Trophoblast cell (in vitro differentiated cells and primary cell): ENCODE measurements around the gene COPS2.
A peak's percentile ranks its signal among the peaks of the same experiment; 100 is the strongest.

Experiments
- DNase-seq, 2 donors: peaks; one replicate each; pipeline ENCODE4 v3.0.0-alpha.2; 2016
- H2AFZ ChIP-seq: 2 replicates; pipeline ENCODE4 v1.6.1; 2013; ENCODE audit warnings: low read length, moderate library complexity, mild to moderate bottlenecking; ENCODE audit not compliant: insufficient read depth, poor library complexity
- H2AK5ac ChIP-seq: 2 replicates; pipeline ENCODE4 v1.6.1; 2013; ENCODE audit warnings: mild to moderate bottlenecking, low read length
- H2BK120ac ChIP-seq: 2 replicates; pipeline ENCODE4 v1.6.1; 2013; ENCODE audit warnings: low read length, mild to moderate bottlenecking, moderate library complexity; ENCODE audit not compliant: insufficient read depth, poor library complexity
- H2BK12ac ChIP-seq: 2 replicates; pipeline ENCODE4 v1.6.1; 2013; ENCODE audit warnings: mild to moderate bottlenecking, low read length, moderate library complexity
- H2BK5ac ChIP-seq: 2 replicates; pipeline ENCODE4 v1.6.1; 2013; ENCODE audit warnings: low read length, low read depth, moderate library complexity, mild to moderate bottlenecking; ENCODE audit not compliant: poor library complexity
- H3K14ac ChIP-seq: 2 replicates; pipeline ENCODE4 v1.6.1; 2013; ENCODE audit warnings: mild to moderate bottlenecking, low read length
- H3K18ac ChIP-seq: 2 replicates; pipeline ENCODE4 v1.6.1; 2013; ENCODE audit warnings: mild to moderate bottlenecking, low read length
- H3K23ac ChIP-seq: 2 replicates; pipeline ENCODE4 v1.6.1; 2013; ENCODE audit warnings: low read length
- H3K27ac ChIP-seq: 2 replicates; pipeline ENCODE4 v1.5.1; 2013; ENCODE audit warnings: low read depth, mild to moderate bottlenecking, inconsistent platforms, low read length, moderate library complexity
- H3K27me3 ChIP-seq: 2 replicates; pipeline ENCODE4 v1.6.1; 2013; ENCODE audit warnings: inconsistent platforms, mild to moderate bottlenecking, low read length, moderate library complexity; ENCODE audit not compliant: insufficient read depth
- H3K36me3 ChIP-seq, 2 experiments: 1 replicate in 1 of 2; 2 replicates in 1 of 2; pipeline ENCODE4 v1.6.1; 2013; ENCODE audit warnings: low read length in 2 of 2, mild to moderate bottlenecking in 2 of 2, moderate library complexity in 1 of 2; ENCODE audit not compliant: insufficient read depth in 2 of 2, control insufficient read depth in 1 of 2
- H3K4ac ChIP-seq: 2 replicates; pipeline ENCODE4 v1.6.1; 2013; ENCODE audit warnings: low read depth, mild to moderate bottlenecking, low read length, moderate library complexity
- H3K4me1 ChIP-seq, 2 experiments: 1 replicate in 1 of 2; 2 replicates in 1 of 2; pipeline ENCODE4 v1.6.1; 2013; ENCODE audit warnings: low read length in 2 of 2, mild to moderate bottlenecking in 2 of 2, moderate library complexity in 1 of 2; ENCODE audit not compliant: insufficient read depth in 2 of 2, control insufficient read depth in 1 of 2
- H3K4me2 ChIP-seq: 2 replicates; pipeline ENCODE4 v1.6.1; 2013; ENCODE audit warnings: inconsistent platforms, mild to moderate bottlenecking, low read length, moderate library complexity
- H3K4me3 ChIP-seq: 2 replicates; pipeline ENCODE4 v1.5.1; 2013; ENCODE audit warnings: mild to moderate bottlenecking, low read depth, low read length, inconsistent platforms
- H3K79me1 ChIP-seq: one replicate; pipeline ENCODE4 v1.6.1; 2013; ENCODE audit warnings: low read length
- H3K79me2 ChIP-seq: 2 replicates; pipeline ENCODE4 v1.6.1; 2013; ENCODE audit warnings: low read length, mild to moderate bottlenecking; ENCODE audit not compliant: control insufficient read depth, insufficient read depth, poor library complexity
- H3K9ac ChIP-seq: 2 replicates; pipeline ENCODE4 v1.6.1; 2013; ENCODE audit warnings: mild to moderate bottlenecking, low read length
- H3K9me3 ChIP-seq: 2 replicates; pipeline ENCODE4 v1.6.1; 2013; ENCODE audit warnings: low read depth, mild to moderate bottlenecking, control low read depth, inconsistent platforms, low read length; ENCODE audit not compliant: insufficient read depth
- H4K12ac ChIP-seq: 2 replicates; pipeline ENCODE4 v1.6.1; 2013; ENCODE audit warnings: low read depth, mild to moderate bottlenecking, low read length, moderate library complexity
- H4K8ac ChIP-seq: 2 replicates; pipeline ENCODE4 v1.6.1; 2013; ENCODE audit warnings: low read depth, mild to moderate bottlenecking, low read length, moderate library complexity
- H4K91ac ChIP-seq: one replicate; pipeline ENCODE4 v1.6.1; 2013; ENCODE audit warnings: low read depth, mild to moderate bottlenecking, low read length, moderate library complexity
- WGBS: extraction: QIAGEN DNeasy Blood & Tissue Kit; methylation state at CpG from one replicate; pipeline ENCODE4 v1.1.7; 2013; ENCODE audit warnings: missing lambda C conversion rate; ENCODE audit not compliant: insufficient read length, insufficient coverage; ENCODE audit errors: extremely low coverage; 5-methylcytosine and 5-hydroxymethylcytosine counted together

Gene COPS2

DNA sequence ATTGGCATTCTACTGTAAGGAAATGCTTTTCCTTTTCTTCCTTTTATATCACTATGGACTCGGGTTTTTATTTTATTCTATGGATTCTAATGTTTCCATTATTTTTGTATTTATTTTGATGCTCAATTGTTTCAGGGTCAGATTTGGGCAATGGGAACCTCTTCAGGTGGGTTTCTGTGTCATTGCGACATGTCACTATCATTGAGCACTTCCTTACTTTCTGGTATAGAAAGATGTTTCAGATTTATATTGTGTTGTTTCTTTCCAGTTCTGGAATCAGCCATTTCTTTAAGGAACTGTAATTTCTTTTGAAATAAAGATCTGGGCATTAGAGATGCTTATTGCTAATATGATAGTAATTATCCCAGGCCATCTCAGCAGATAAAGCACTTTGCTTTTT, 36.5 kb upstream of the COPS2 start:
- Histone ChIP-seq H2AK5ac (no peak overlapping the region), H3K23ac (no peak overlapping the region), H4K12ac (no peak overlapping the region), H3K18ac (no peak overlapping the region), H3K9me3 (no peaks in the 10 kb centered on the region), H3K14ac (no peak overlapping the region), H3K9ac (no peak overlapping the region), H3K27ac (no peak overlapping the region), H4K91ac (no peak overlapping the region), H3K79me1 (no peaks in the 10 kb centered on the region), H3K4me2 (no peak overlapping the region), H3K36me3 (no peaks in the 10 kb centered on the region), H3K79me2 (no peaks in the 10 kb centered on the region), H3K27me3 (no peaks in the 10 kb centered on the region), H3K4me3 (no peak overlapping the region), H2BK12ac (no peak overlapping the region), H3K4ac (no peak overlapping the region), H2AFZ (no peak overlapping the region), H2BK5ac (no peak overlapping the region), H4K8ac (no peak overlapping the region), H3K4me1 (no peaks in the 10 kb centered on the region), H2BK120ac (no peak overlapping the region)
- WGBS: no CpG with 5 or more reads among the region's 2 CpGs
- DNase-seq: no peak

DNA sequence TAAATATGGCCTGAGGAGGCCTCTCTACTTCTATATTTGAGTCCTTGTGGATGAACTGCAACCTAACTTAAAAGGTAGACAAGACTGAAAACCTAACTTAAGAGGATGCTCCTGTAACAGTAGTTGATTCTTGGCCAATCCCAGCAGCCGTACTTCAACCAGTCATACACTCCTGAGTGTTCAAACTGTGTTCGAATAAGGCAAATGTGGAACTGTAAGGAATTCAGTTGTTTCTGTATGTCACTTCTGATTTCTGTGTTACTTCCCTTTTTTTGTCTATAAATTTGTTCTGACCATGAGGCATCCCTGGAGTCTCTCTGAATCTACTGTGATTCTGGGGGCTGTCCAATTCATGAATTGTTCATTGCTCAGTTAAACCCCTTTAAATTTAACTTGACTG, 35.2 kb upstream of the COPS2 start:
- H4K8ac ChIP-seq: no peak overlapping the region
- no peak overlapping the region for H3K4me2 ChIP-seq
- no peak overlapping the region for H3K4ac ChIP-seq
- no CpG with 5 or more reads among the region's 2 CpGs for WGBS
- no peak overlapping the region for H4K12ac ChIP-seq
- no peak overlapping the region for H2AK5ac ChIP-seq
- H3K79me1 ChIP-seq: no peaks in the 10 kb centered on the region
- H3K9me3 ChIP-seq: no peaks in the 10 kb centered on the region
- no peaks in the 10 kb centered on the region for H3K79me2 ChIP-seq
- no peak overlapping the region for H3K14ac ChIP-seq
- DNase-seq: peak in 1 of 2 donors; percentile 8
- no peak overlapping the region for H2BK12ac ChIP-seq
- H3K36me3 ChIP-seq: no peaks in the 10 kb centered on the region
- no peak overlapping the region for H2BK5ac ChIP-seq
- no peak overlapping the region for H3K18ac ChIP-seq
- no peaks in the 10 kb centered on the region for H3K4me1 ChIP-seq
- H3K4me3 ChIP-seq: no peak overlapping the region
- H3K9ac ChIP-seq: no peak overlapping the region
- H4K91ac ChIP-seq: no peak overlapping the region
- H2AFZ ChIP-seq: no peak overlapping the region
- H3K27ac ChIP-seq: no peak overlapping the region
- no peaks in the 10 kb centered on the region for H3K27me3 ChIP-seq
- no peak overlapping the region for H2BK120ac ChIP-seq
- no peak overlapping the region for H3K23ac ChIP-seq

DNA sequence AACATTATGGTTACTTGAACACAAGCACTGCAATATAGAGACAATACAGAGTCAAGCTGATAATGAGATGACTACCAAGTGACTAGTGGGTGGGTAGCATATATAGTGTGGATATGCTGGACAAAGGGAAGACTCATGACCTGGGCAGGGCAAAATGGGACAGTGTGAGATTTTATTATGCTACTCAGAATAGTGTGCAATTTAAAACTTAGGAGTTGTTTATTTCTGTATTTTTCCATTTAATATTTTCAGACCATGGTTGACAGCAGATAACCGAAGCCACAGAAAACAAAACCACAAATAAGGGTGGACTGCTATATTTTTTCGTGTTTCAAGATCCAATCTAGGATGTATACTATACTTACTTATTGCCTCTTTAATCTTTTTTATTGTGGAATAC, 34.2 kb upstream of the COPS2 start:
- no peak overlapping the region for H2AFZ ChIP-seq
- H3K14ac ChIP-seq: no peak overlapping the region
- no peak overlapping the region for H3K27ac ChIP-seq
- no peaks in the 10 kb centered on the region for H3K27me3 ChIP-seq
- H2BK120ac ChIP-seq: no peak overlapping the region
- H3K4me2 ChIP-seq: no peak overlapping the region
- H3K4me3 ChIP-seq: no peak overlapping the region
- no peak overlapping the region for H4K12ac ChIP-seq
- no peaks in the 10 kb centered on the region for H3K36me3 ChIP-seq
- no peak overlapping the region for H3K4ac ChIP-seq
- no peak overlapping the region for H4K91ac ChIP-seq
- no peak overlapping the region for H2AK5ac ChIP-seq
- no peaks in the 10 kb centered on the region for H3K9me3 ChIP-seq
- H3K23ac ChIP-seq: no peak overlapping the region
- H3K4me1 ChIP-seq: no peaks in the 10 kb centered on the region
- H4K8ac ChIP-seq: no peak overlapping the region
- no peaks in the 10 kb centered on the region for H3K79me2 ChIP-seq
- no peak for DNase-seq
- H3K18ac ChIP-seq: no peak overlapping the region
- WGBS: no CpG with 5 or more reads among the region's 2 CpGs
- H3K9ac ChIP-seq: no peak overlapping the region
- H2BK5ac ChIP-seq: no peak overlapping the region
- no peak overlapping the region for H2BK12ac ChIP-seq
- H3K79me1 ChIP-seq: no peaks in the 10 kb centered on the region

GRCh38 chr15:49188933-49189332, 33.5 kb upstream of the COPS2 start:
- Histone ChIP-seq H3K4me3 (no peak overlapping the region), H4K12ac (no peak overlapping the region), H3K18ac (no peak overlapping the region), H3K9me3 (no peaks in the 10 kb centered on the region), H2AFZ (no peak overlapping the region), H4K91ac (no peak overlapping the region), H3K27me3 (no peaks in the 10 kb centered on the region), H3K79me1 (no peaks in the 10 kb centered on the region), H3K4ac (no peak overlapping the region), H3K4me2 (no peak overlapping the region), H3K79me2 (no peaks in the 10 kb centered on the region), H2BK5ac (no peak overlapping the region), H4K8ac (no peak overlapping the region), H2BK120ac (no peak overlapping the region), H3K27ac (no peak overlapping the region), H3K14ac (no peak overlapping the region), H3K36me3 (no peaks in the 10 kb centered on the region), H2BK12ac (no peak overlapping the region), H2AK5ac (no peak overlapping the region), H3K23ac (no peak overlapping the region), H3K9ac (no peak overlapping the region), H3K4me1 (no peaks in the 10 kb centered on the region)
- DNase-seq: no peak
- WGBS: no CpG with 5 or more reads among the region's 2 CpGs
